ENCODE data around the gene SLC24A4. TPM values are rescaled to one million over a fixed set of nuclear protein-coding genes. Genes with fewer than 3 reads are reported as not detected.

SLC24A4 gene
- total RNA-seq, 1 donor from 2014 or later: not detected

DNA sequence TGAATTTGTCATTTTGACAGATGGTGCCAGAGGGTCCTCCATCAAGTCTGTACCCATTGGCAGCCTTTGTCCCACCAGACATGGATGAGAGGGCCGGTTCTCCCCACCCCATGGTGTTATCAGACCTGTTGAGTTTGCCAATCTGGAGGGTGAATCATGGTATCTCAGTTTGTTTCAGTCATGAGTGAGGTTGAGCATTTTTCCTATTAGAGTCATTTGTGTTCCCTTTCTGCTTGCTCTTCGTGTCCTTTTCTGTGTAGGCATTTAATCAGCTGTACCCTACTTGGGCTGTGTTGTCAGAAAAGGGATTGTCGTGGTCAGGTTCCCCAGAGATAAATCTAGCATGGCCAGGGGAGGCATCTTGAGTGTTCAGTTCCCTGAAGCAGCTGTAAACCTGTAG is 30.5 kb downstream of the SLC24A4 start:
- no peaks in the 10 kb centered on the region for H3K9me3 Mint-ChIP-seq
- H3K36me3 Mint-ChIP-seq (ENCODE audit: low read depth): no peaks in the 10 kb centered on the region
- no peak overlapping the region for H3K4me3 Mint-ChIP-seq
- no peaks in the 10 kb centered on the region for H3K4me1 Mint-ChIP-seq (ENCODE audit: low read depth)
- peaks cover 13% of the 10 kb centered on the region for H3K27me3 Mint-ChIP-seq (ENCODE audit: insufficient read depth)
- no peak for DNase-seq (ENCODE audit: low spot score)
- intact Hi-C loops (cut with micrococcal nuclease): loop anchor here (1.0 kb wide), 1 partner anchor 218 kb away; no protein-coding TSS in a partner anchor
- no peak overlapping the region for H3K27ac Mint-ChIP-seq

- DNase-seq (ENCODE audit: low spot score): no peak
- Mint-ChIP-seq H3K27me3 (ENCODE audit: insufficient read depth) (peaks cover 5% of the 10 kb centered on the region), H3K4me3 (no peak overlapping the region), H3K27ac (no peak overlapping the region), H3K4me1 (ENCODE audit: low read depth) (no peaks in the 10 kb centered on the region), H3K9me3 (no peaks in the 10 kb centered on the region), H3K36me3 (ENCODE audit: low read depth) (no peaks in the 10 kb centered on the region)
- intact Hi-C loops (cut with micrococcal nuclease): no loop called here
Observed at GRCh38 chr14:92356677-92357076, 33.7 kb downstream of the SLC24A4 start.

- H3K27ac Mint-ChIP-seq: no peak overlapping the region
- no peaks in the 10 kb centered on the region for H3K9me3 Mint-ChIP-seq
- H3K27me3 Mint-ChIP-seq (ENCODE audit: insufficient read depth): peaks cover 8% of the 10 kb centered on the region
- no peaks in the 10 kb centered on the region for H3K4me1 Mint-ChIP-seq (ENCODE audit: low read depth)
- no peak for DNase-seq (ENCODE audit: low spot score)
- intact Hi-C loops (cut with micrococcal nuclease): no loop called here
- H3K4me3 Mint-ChIP-seq: no peak overlapping the region
- no peaks in the 10 kb centered on the region for H3K36me3 Mint-ChIP-seq (ENCODE audit: low read depth)
Observed at GRCh38 chr14:92360651-92361370, 37.8 kb downstream of the SLC24A4 start.

DNA sequence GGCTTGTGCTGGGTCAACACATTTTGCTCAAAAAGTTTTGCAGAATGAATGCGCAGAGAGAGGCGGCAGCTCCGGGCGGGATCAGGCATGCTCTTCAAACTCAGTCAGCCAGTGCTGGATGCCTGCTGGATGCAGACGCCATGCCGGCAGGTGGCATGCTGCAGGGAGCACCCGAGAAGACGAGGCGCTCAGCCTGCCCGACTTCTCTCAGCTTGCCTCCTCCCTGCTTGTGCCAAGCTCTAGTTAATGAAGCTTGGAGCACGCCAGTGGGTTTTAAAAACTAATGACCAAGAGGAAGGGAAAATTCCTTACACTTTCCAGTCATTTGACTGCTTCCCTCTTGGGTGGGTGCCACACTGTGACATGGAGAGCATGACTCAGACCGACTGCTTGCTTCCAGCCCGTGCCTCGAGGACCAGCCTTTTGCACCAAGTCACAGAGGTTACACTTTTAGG is 39.8 kb downstream of the SLC24A4 start:
- Mint-ChIP-seq H3K36me3 (ENCODE audit: low read depth) (no peaks in the 10 kb centered on the region), H3K9me3 (no peaks in the 10 kb centered on the region), H3K4me1 (ENCODE audit: low read depth) (no peaks in the 10 kb centered on the region), H3K27ac (no peak overlapping the region), H3K4me3 (no peak overlapping the region), H3K27me3 (ENCODE audit: insufficient read depth) (peaks cover 12% of the 10 kb centered on the region)
- no peak for DNase-seq (ENCODE audit: low spot score)
- intact Hi-C loops (cut with micrococcal nuclease): no loop called here

GRCh38 chr14:92366237-92366636 is 43.3 kb downstream of the SLC24A4 start:
- Mint-ChIP-seq H3K9me3 (no peaks in the 10 kb centered on the region), H3K27ac (no peak overlapping the region), H3K4me3 (no peak overlapping the region), H3K4me1 (ENCODE audit: low read depth) (no peaks in the 10 kb centered on the region), H3K36me3 (ENCODE audit: low read depth) (no peaks in the 10 kb centered on the region), H3K27me3 (ENCODE audit: insufficient read depth) (peaks cover 20% of the 10 kb centered on the region)
- no peak for DNase-seq (ENCODE audit: low spot score)
- intact Hi-C loops (cut with micrococcal nuclease): no loop called here

GRCh38 chr14:92368001-92368400 is 45.0 kb downstream of the SLC24A4 start:
- intact Hi-C loops (cut with micrococcal nuclease): no loop called here
- Mint-ChIP-seq H3K27ac (no peak overlapping the region), H3K9me3 (no peaks in the 10 kb centered on the region), H3K4me3 (no peak overlapping the region), H3K36me3 (ENCODE audit: low read depth) (no peaks in the 10 kb centered on the region), H3K27me3 (ENCODE audit: insufficient read depth) (peaks cover 16% of the 10 kb centered on the region), H3K4me1 (ENCODE audit: low read depth) (no peaks in the 10 kb centered on the region)
- DNase-seq (ENCODE audit: low spot score): no peak

- no peak for DNase-seq (ENCODE audit: low spot score)
- no peak overlapping the region for H3K4me3 Mint-ChIP-seq
- no peaks in the 10 kb centered on the region for H3K36me3 Mint-ChIP-seq (ENCODE audit: low read depth)
- peaks cover 16% of the 10 kb centered on the region for H3K27me3 Mint-ChIP-seq (ENCODE audit: insufficient read depth)
- H3K27ac Mint-ChIP-seq: no peak overlapping the region
- H3K4me1 Mint-ChIP-seq (ENCODE audit: low read depth): no peaks in the 10 kb centered on the region
- H3K9me3 Mint-ChIP-seq: no peaks in the 10 kb centered on the region
- intact Hi-C loops (cut with micrococcal nuclease): no loop called here
Observed at GRCh38 chr14:92369097-92369496, 46.1 kb downstream of the SLC24A4 start.

DNA sequence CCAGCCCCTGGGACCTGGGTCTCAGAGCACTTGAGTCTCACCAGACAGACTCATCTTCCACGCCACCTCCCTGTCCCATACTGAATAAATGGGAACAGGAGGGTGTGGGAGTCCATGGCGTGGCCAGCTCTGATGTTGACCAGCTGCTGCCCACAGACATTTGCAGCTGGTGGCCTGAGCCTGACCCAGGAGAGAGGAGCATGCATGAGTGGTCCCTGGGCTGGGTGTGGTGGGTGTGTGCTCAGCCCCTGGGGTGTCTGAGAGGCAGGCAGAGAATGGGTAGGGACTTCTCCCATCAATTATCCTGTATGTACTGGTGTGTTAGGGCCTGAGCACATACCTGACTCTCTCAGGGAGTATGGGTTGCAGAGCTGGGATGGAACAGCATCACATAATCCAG is 49.3 kb downstream of the SLC24A4 start:
- intact Hi-C loops (cut with micrococcal nuclease): no loop called here
- Mint-ChIP-seq H3K27ac (no peak overlapping the region), H3K4me3 (no peak overlapping the region), H3K36me3 (ENCODE audit: low read depth) (no peaks in the 10 kb centered on the region), H3K27me3 (ENCODE audit: insufficient read depth) (peaks cover 10% of the 10 kb centered on the region), H3K4me1 (ENCODE audit: low read depth) (no peaks in the 10 kb centered on the region), H3K9me3 (no peaks in the 10 kb centered on the region)
- DNase-seq (ENCODE audit: low spot score): no peak

GRCh38 chr14:92373336-92373735 is 50.4 kb downstream of the SLC24A4 start:
- Mint-ChIP-seq H3K27ac (no peak overlapping the region), H3K4me3 (no peak overlapping the region), H3K36me3 (ENCODE audit: low read depth) (no peaks in the 10 kb centered on the region), H3K4me1 (ENCODE audit: low read depth) (no peaks in the 10 kb centered on the region), H3K9me3 (no peaks in the 10 kb centered on the region), H3K27me3 (ENCODE audit: insufficient read depth) (peaks cover 8% of the 10 kb centered on the region)
- intact Hi-C loops (cut with micrococcal nuclease): no loop called here
- no peak for DNase-seq (ENCODE audit: low spot score)

GRCh38 chr14:92380131-92380530 is 57.2 kb downstream of the SLC24A4 start:
- Mint-ChIP-seq H3K36me3 (ENCODE audit: low read depth) (no peaks in the 10 kb centered on the region), H3K27ac (no peak overlapping the region), H3K4me3 (no peak overlapping the region), H3K4me1 (ENCODE audit: low read depth) (no peaks in the 10 kb centered on the region), H3K9me3 (no peaks in the 10 kb centered on the region), H3K27me3 (ENCODE audit: insufficient read depth) (no peaks in the 10 kb centered on the region)
- no peak for DNase-seq (ENCODE audit: low spot score)
- intact Hi-C loops (cut with micrococcal nuclease): no loop called here

GRCh38 chr14:92380582-92380981 is 57.6 kb downstream of the SLC24A4 start:
- H3K4me1 Mint-ChIP-seq (ENCODE audit: low read depth): no peaks in the 10 kb centered on the region
- no peaks in the 10 kb centered on the region for H3K27me3 Mint-ChIP-seq (ENCODE audit: insufficient read depth)
- intact Hi-C loops (cut with micrococcal nuclease): no loop called here
- H3K4me3 Mint-ChIP-seq: no peak overlapping the region
- no peaks in the 10 kb centered on the region for H3K9me3 Mint-ChIP-seq
- no peak overlapping the region for H3K27ac Mint-ChIP-seq
- no peak for DNase-seq (ENCODE audit: low spot score)
- no peaks in the 10 kb centered on the region for H3K36me3 Mint-ChIP-seq (ENCODE audit: low read depth)

GRCh38 chr14:92382677-92383076 is 59.7 kb downstream of the SLC24A4 start:
- Mint-ChIP-seq H3K4me3 (no peak overlapping the region), H3K27me3 (ENCODE audit: insufficient read depth) (no peaks in the 10 kb centered on the region), H3K4me1 (ENCODE audit: low read depth) (no peaks in the 10 kb centered on the region), H3K36me3 (ENCODE audit: low read depth) (no peaks in the 10 kb centered on the region), H3K9me3 (no peaks in the 10 kb centered on the region), H3K27ac (no peak overlapping the region)
- DNase-seq (ENCODE audit: low spot score): no peak
- intact Hi-C loops (cut with micrococcal nuclease): no loop called here

DNA sequence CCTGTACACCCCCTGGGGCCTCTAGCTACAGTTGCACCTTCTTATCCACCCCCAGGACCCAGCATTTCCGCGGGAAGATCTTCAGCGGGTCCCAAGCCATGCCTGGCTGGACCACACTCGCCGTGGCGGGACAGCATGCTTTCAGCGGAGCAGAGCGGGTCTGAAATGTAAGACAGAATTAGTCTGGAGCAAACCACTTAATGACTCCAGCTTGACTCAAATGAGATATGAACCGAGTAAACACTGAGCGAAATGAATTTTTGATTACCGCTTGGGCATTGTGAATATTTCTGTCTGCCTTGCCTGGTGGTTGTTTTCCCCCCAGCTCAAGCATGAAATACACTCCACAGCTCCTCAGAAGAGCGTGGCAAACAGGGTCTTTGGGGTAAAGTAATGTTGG is 60.8 kb downstream of the SLC24A4 start:
- Mint-ChIP-seq H3K36me3 (ENCODE audit: low read depth) (no peaks in the 10 kb centered on the region), H3K27me3 (ENCODE audit: insufficient read depth) (no peaks in the 10 kb centered on the region), H3K9me3 (no peaks in the 10 kb centered on the region), H3K27ac (no peak overlapping the region), H3K4me1 (ENCODE audit: low read depth) (no peaks in the 10 kb centered on the region), H3K4me3 (no peak overlapping the region)
- intact Hi-C loops (cut with micrococcal nuclease): no loop called here
- no peak for DNase-seq (ENCODE audit: low spot score)
